ENCODE results near the gene APOF. TPM values are rescaled to one million over a fixed set of nuclear protein-coding genes. Genes with fewer than 3 reads are reported as not detected.
"Not testable (repeated sequence)": the region's sequence is repeated elsewhere in the genome, so short reads cannot be mapped to it uniquely, and the experiment has no call there.

APOF gene
- total RNA-seq, 4 donors from 2014 or later = not detected

- WGBS = under 1% methylated on average over 39 of the region's 54 CpGs
- H3K4me1 ChIP-seq = peaks cover 29% of the 10 kb centered on the region
- TF ChIP-seq CTCF (IDR thresholded peaks at IDR 0.05) (no peak), EP300 (IDR thresholded peaks at IDR 0.05) (no peak), POLR2A (IDR thresholded peaks at IDR 0.05) (peak in 1 of 2 donors; percentile 80), POLR2AphosphoS5 (IDR thresholded peaks at IDR 0.05) (peak in 1 of 3 donors; percentile 84)
- no peaks in the 10 kb centered on the region for H3K9me3 ChIP-seq
- no peaks in the 10 kb centered on the region for H3K27me3 ChIP-seq
- peak within 1 kb of the TSS; percentile 63 for H3K4me3 ChIP-seq
- H3K27ac ChIP-seq = peak within 1 kb of the TSS; percentile 92
- H3K36me3 ChIP-seq = peaks cover 17% of the 10 kb centered on the region
- DNase-seq (ENCODE audit: low spot score in 2 of 2) = peak; percentile 100
Measured at GRCh38 chr12:56359851-56360767, 2.5 kb downstream of the APOF start, which contains the start of gene STAT2. STAT2 (minus strand) TSS chr12:56360107; CDS start chr12:56356571, 3,536 bp downstream.

GRCh38 chr12:56358836-56359532, 3.7 kb downstream of the APOF start:
- no peaks in the 10 kb centered on the region for H3K9me3 ChIP-seq
- DNase-seq (ENCODE audit: low spot score in 2 of 2) = no peak
- H3K36me3 ChIP-seq = peaks cover 28% of the 10 kb centered on the region
- peak overlapping the region; percentile 63 for H3K4me3 ChIP-seq
- H3K27me3 ChIP-seq = no peaks in the 10 kb centered on the region
- 8% methylated on average over 1 of the region's 1 CpG for WGBS
- H3K4me1 ChIP-seq = peaks cover 29% of the 10 kb centered on the region
- H3K27ac ChIP-seq = peak overlapping the region; percentile 92
- TF ChIP-seq POLR2AphosphoS5 (IDR thresholded peaks at IDR 0.05) = no peak
- TF ChIP-seq CTCF (IDR thresholded peaks at IDR 0.05) = no peak
- TF ChIP-seq POLR2A (IDR thresholded peaks at IDR 0.05) = no peak
- no peak for TF ChIP-seq EP300 (IDR thresholded peaks at IDR 0.05)

- H3K4me3 ChIP-seq = no peak overlapping the region
- TF ChIP-seq POLR2A (IDR thresholded peaks at IDR 0.05) = no peak
- TF ChIP-seq EP300 (IDR thresholded peaks at IDR 0.05) = no peak
- TF ChIP-seq CTCF (IDR thresholded peaks at IDR 0.05) = no peak
- no peak for TF ChIP-seq POLR2AphosphoS5 (IDR thresholded peaks at IDR 0.05)
- H3K27me3 ChIP-seq = no peaks in the 10 kb centered on the region
- H3K4me1 ChIP-seq = no peaks in the 10 kb centered on the region
- H3K9me3 ChIP-seq = no peaks in the 10 kb centered on the region
- 100% methylated on average over 2 of the region's 2 CpGs for WGBS
- peaks cover 100% of the 10 kb centered on the region for H3K36me3 ChIP-seq
- DNase-seq (ENCODE audit: low spot score in 2 of 2) = no peak
- H3K27ac ChIP-seq = no peak overlapping the region
Measured at GRCh38 chr12:56351325-56351724, 11.3 kb downstream of the APOF start.

- Histone ChIP-seq H3K4me1 (no peaks in the 10 kb centered on the region), H3K27me3 (no peaks in the 10 kb centered on the region), H3K27ac (no peak overlapping the region), H3K9me3 (no peaks in the 10 kb centered on the region), H3K4me3 (no peak overlapping the region), H3K36me3 (peaks cover 100% of the 10 kb centered on the region)
- no peak for TF ChIP-seq EP300 (IDR thresholded peaks at IDR 0.05)
- 66% methylated on average over 2 of the region's 2 CpGs for WGBS
- DNase-seq (ENCODE audit: low spot score in 2 of 2) = no peak
Measured at GRCh38 chr12:56350662-56351061, 12.0 kb downstream of the APOF start.

GRCh38 chr12:56348776-56349175, 13.9 kb downstream of the APOF start:
- TF ChIP-seq POLR2AphosphoS5 (IDR thresholded peaks at IDR 0.05) (no peak), CTCF (IDR thresholded peaks at IDR 0.05) (no peak), EP300 (IDR thresholded peaks at IDR 0.05) (no peak), POLR2A (IDR thresholded peaks at IDR 0.05) (no peak)
- no peak overlapping the region for H3K27ac ChIP-seq
- DNase-seq (ENCODE audit: low spot score in 2 of 2) = no peak
- no peaks in the 10 kb centered on the region for H3K27me3 ChIP-seq
- H3K4me3 ChIP-seq = no peak overlapping the region
- H3K4me1 ChIP-seq = no peaks in the 10 kb centered on the region
- H3K36me3 ChIP-seq = peaks cover 97% of the 10 kb centered on the region
- H3K9me3 ChIP-seq = no peaks in the 10 kb centered on the region
- WGBS = 88% methylated on average over 5 of the region's 5 CpGs

- H3K27ac ChIP-seq; DNase-seq (ENCODE audit: low spot score in 2 of 2); H3K27me3 ChIP-seq; H3K9me3 ChIP-seq; H3K4me1 ChIP-seq; H3K4me3 ChIP-seq: not testable (repeated sequence)
- 83% methylated on average over 9 of the region's 9 CpGs for WGBS
- peaks cover 97% of the 10 kb centered on the region for H3K36me3 ChIP-seq
Measured at GRCh38 chr12:56347255-56347654, 15.4 kb downstream of the APOF start.

Measured in suprapubic skin (tissue), 4 donors.